H1 (cell line): ENCODE measurements around the gene GAPDHS. TPM values are rescaled to one million over a fixed set of nuclear protein-coding genes. Genes with fewer than 3 reads are reported as not detected.

Source experiments
- CTCF ChIA-PET: fragments of 300-600 bp; sonication (Branson Sonifier 250); formaldehyde crosslinking; loops from one replicate; lab custom pipeline; 2021; ENCODE audit not compliant: partially characterized antibody; lab: Charles Lee
- POLR2A ChIA-PET: fragments of 300-600 bp; sonication (Branson Sonifier 250); formaldehyde crosslinking; loops from one replicate; lab custom pipeline; 2021; ENCODE audit warnings: inconsistent platforms; ENCODE audit not compliant: partially characterized antibody; lab: Charles Lee
- DNase-seq, 2 experiments: peaks; one replicate each; pipeline versions ENCODE4 v3.0.0 to v3.0.0-alpha.2; 2010 to 2022; ENCODE audit warnings: low spot score in 2 of 2, low read depth in 1 of 2, mixed read lengths in 1 of 2
- FAIRE-seq: peaks from 2 replicates; lab custom pipeline; 2011; peaks lifted over from hg19 to GRCh38; lab: Jason Lieb, UNC
- H2AFZ ChIP-seq: 2 replicates; pipeline ENCODE4 v1.8.1; 2012; ENCODE audit warnings: low read length, inconsistent platforms
- H2AK5ac ChIP-seq: 2 replicates; pipeline ENCODE4 v1.6.1; 2013; ENCODE audit warnings: low read depth, low read length
- H2BK120ac ChIP-seq: replicated peaks from 2 replicates; pipeline ENCODE3; 2013; ENCODE audit warnings: low read depth, low read length, inconsistent platforms
- H2BK12ac ChIP-seq: 2 replicates; pipeline ENCODE4 v1.6.1; 2013; ENCODE audit warnings: low read depth, low read length
- H2BK15ac ChIP-seq: 2 replicates; pipeline ENCODE4 v1.6.1; 2013; ENCODE audit warnings: low read length
- H2BK20ac ChIP-seq: 2 replicates; pipeline ENCODE4 v1.6.1; 2013; ENCODE audit warnings: low read length
- H2BK5ac ChIP-seq: 2 replicates; pipeline ENCODE4 v1.6.1; 2013; ENCODE audit warnings: low read depth, low read length
- H3K14ac ChIP-seq: 2 replicates; pipeline ENCODE4 v1.6.1; 2013; ENCODE audit warnings: inconsistent platforms; ENCODE audit not compliant: insufficient read length
- H3K18ac ChIP-seq: 2 replicates; pipeline ENCODE4 v1.6.1; 2013; ENCODE audit warnings: low read length; ENCODE audit errors: extremely low read depth
- H3K23ac ChIP-seq: 2 replicates; pipeline ENCODE4 v1.6.1; 2013; ENCODE audit warnings: inconsistent platforms; ENCODE audit not compliant: insufficient read length
- H3K23me2 ChIP-seq: 2 replicates; pipeline ENCODE4 v1.6.1; 2013; ENCODE audit warnings: low read depth, low read length
- H3K27ac ChIP-seq: 2 replicates; pipeline ENCODE4 v1.6.1; 2011; ENCODE audit warnings: low read depth, low read length, inconsistent platforms
- H3K27me3 ChIP-seq, 4 experiments: replicated peaks in 1 of 4; 1 replicate in 1 of 4; 2 replicates in 3 of 4; pipeline versions ENCODE4 v1.6.1 to v1.8.1; 2011 to 2013; ENCODE audit warnings: low read length in 3 of 4, mild to moderate bottlenecking in 3 of 4, inconsistent platforms in 2 of 4, mixed read lengths in 2 of 4, moderate library complexity in 1 of 4; ENCODE audit not compliant: control insufficient read depth in 3 of 4, insufficient read depth in 3 of 4; ENCODE audit errors: extremely low read depth in 1 of 4
- H3K36me3 ChIP-seq, 4 experiments: 2 replicates each; pipeline versions ENCODE4 v1.6.1 to v1.8.1; 2011 to 2013; ENCODE audit warnings: mild to moderate bottlenecking in 4 of 4, low read length in 3 of 4, moderate library complexity in 2 of 4, control low read depth in 1 of 4, inconsistent platforms in 1 of 4; ENCODE audit not compliant: insufficient read depth in 4 of 4, control insufficient read depth in 2 of 4
- H3K4ac ChIP-seq: replicated peaks from 2 replicates; pipeline ENCODE3; 2013; ENCODE audit warnings: low read length, low read depth, mixed read lengths, inconsistent platforms; ENCODE audit not compliant: insufficient read length
- H3K4me1 ChIP-seq, 4 experiments: replicated peaks in 1 of 4; 1 replicate in 1 of 4; 2 replicates in 3 of 4; pipeline versions ENCODE4 v1.6.1 to v1.8.1; 2011 to 2013; ENCODE audit warnings: low read length in 3 of 4, inconsistent platforms in 2 of 4, mixed read lengths in 1 of 4; ENCODE audit not compliant: insufficient read depth in 4 of 4, control insufficient read depth in 3 of 4
- H3K4me2 ChIP-seq, 2 experiments: 2 replicates each; pipeline versions ENCODE4 v1.6.1 to v1.8.1; 2011 to 2013; ENCODE audit warnings: low read depth in 2 of 2, low read length in 2 of 2, control low read depth in 1 of 2, inconsistent platforms in 1 of 2, mild to moderate bottlenecking in 1 of 2; ENCODE audit not compliant: insufficient read depth in 1 of 2
- H3K4me3 ChIP-seq, 4 experiments: fragments of 200-600, 300-600 bp in 1 of 4; sonication (generic), shearing (Covaris generic), sonication (Bioruptor Twin) in 1 of 4; 2 replicates each; pipeline versions ENCODE4 v1.5.1 to v1.8.1; 2011 to 2016; ENCODE audit warnings: low read length in 4 of 4, low read depth in 3 of 4, control low read depth in 2 of 4, inconsistent platforms in 2 of 4, mild to moderate bottlenecking in 2 of 4, mixed read lengths in 1 of 4, moderate library complexity in 1 of 4; ENCODE audit not compliant: insufficient read depth in 2 of 4; ENCODE audit errors: extremely low read depth in 1 of 4
- H3K56ac ChIP-seq: replicated peaks from 2 replicates; pipeline ENCODE3; 2013; ENCODE audit warnings: low read depth, mild to moderate bottlenecking, mixed read lengths, low read length, inconsistent platforms; ENCODE audit not compliant: insufficient read length
- H3K79me1 ChIP-seq: 2 replicates; pipeline ENCODE4 v1.6.1; 2013; ENCODE audit warnings: low read depth, low read length, control low read depth
- H3K79me2 ChIP-seq, 2 experiments: 2 replicates each; pipeline versions ENCODE4 v1.6.1 to v1.8.1; 2012 to 2013; ENCODE audit warnings: low read length in 2 of 2, mild to moderate bottlenecking in 2 of 2, inconsistent platforms in 1 of 2; ENCODE audit not compliant: insufficient read depth in 2 of 2, control insufficient read depth in 1 of 2
- H3K9ac ChIP-seq, 4 experiments: replicated peaks in 1 of 4; 1 replicate in 1 of 4; 2 replicates in 3 of 4; pipeline versions ENCODE4 v1.6.1 to v1.8.1; 2011 to 2013; ENCODE audit warnings: low read depth in 3 of 4, low read length in 3 of 4, control low read depth in 2 of 4, mild to moderate bottlenecking in 2 of 4, moderate library complexity in 2 of 4, inconsistent platforms in 1 of 4; ENCODE audit errors: extremely low read depth in 1 of 4
- H3K9me3 ChIP-seq, 2 experiments: 2 replicates each; pipeline versions ENCODE4 v1.6.1 to v1.8.1; 2012 to 2013; ENCODE audit warnings: mild to moderate bottlenecking in 2 of 2, moderate library complexity in 2 of 2, control low read depth in 1 of 2, inconsistent platforms in 1 of 2, low read depth in 1 of 2, low read length in 1 of 2, mixed read lengths in 1 of 2; ENCODE audit not compliant: insufficient read depth in 2 of 2
- H4K20me1 ChIP-seq, 2 experiments: replicated peaks in 1 of 2; 2 replicates each; pipeline versions ENCODE3 to v1.8.1; 2011 to 2013; ENCODE audit warnings: inconsistent platforms in 2 of 2, low read length in 2 of 2, mild to moderate bottlenecking in 1 of 2; ENCODE audit not compliant: insufficient read depth in 2 of 2, control insufficient read depth in 1 of 2
- H4K5ac ChIP-seq: 2 replicates; pipeline ENCODE4 v1.6.1; 2013; ENCODE audit warnings: low read length, low read depth, mixed read lengths, inconsistent platforms; ENCODE audit not compliant: insufficient read length
- H4K8ac ChIP-seq: 2 replicates; pipeline ENCODE4 v1.8.0; 2013; ENCODE audit warnings: mild to moderate bottlenecking, moderate library complexity, low read length, inconsistent platforms; ENCODE audit not compliant: insufficient read depth; ENCODE audit errors: extremely low read depth
- H4K91ac ChIP-seq: replicated peaks from 2 replicates; pipeline ENCODE3; 2013; ENCODE audit warnings: low read length, mixed read lengths, inconsistent platforms; ENCODE audit not compliant: insufficient read length
- ATF3 ChIP-seq: IDR thresholded peaks from 2 replicates; pipeline ENCODE4 v1.6.1; 2011; ENCODE audit warnings: low read depth, mild to moderate bottlenecking, low read length; ENCODE audit not compliant: insufficient read depth
- BACH1 ChIP-seq: IDR thresholded peaks from 2 replicates; pipeline ENCODE4 v1.6.1; 2012; ENCODE audit warnings: low read length, improper control_type of control experiment
- BCL11A ChIP-seq, 2 experiments: IDR thresholded peaks; one replicate each; pipeline ENCODE4 v1.6.1; 2011; ENCODE audit warnings: low read depth in 2 of 2, low read length in 2 of 2, mild to moderate bottlenecking in 2 of 2
- BRCA1 ChIP-seq: IDR thresholded peaks from 2 replicates; pipeline ENCODE4 v1.6.1; 2012; ENCODE audit warnings: low read depth, low read length, improper control_type of control experiment
- EZH2 ChIP-seq: fragments of 200-600 bp; sonication (generic); IDR thresholded peaks from 2 replicates; pipeline ENCODE4 v1.7.1; 2012; ENCODE audit warnings: low read depth, mild to moderate bottlenecking, moderate library complexity, low read length, inconsistent platforms; ENCODE audit not compliant: severe bottlenecking
- FOSL1 ChIP-seq: IDR thresholded peaks from 2 replicates; pipeline ENCODE4 v1.6.1; 2011; ENCODE audit warnings: mild to moderate bottlenecking, low read depth, low read length, moderate library complexity; ENCODE audit not compliant: insufficient read depth
- HDAC2 ChIP-seq, 2 experiments: fragments of 300-600 bp in 1 of 2; sonication (generic) in 1 of 2; IDR thresholded peaks; 2 replicates each; pipeline ENCODE4 v1.6.1; 2011 to 2012; ENCODE audit warnings: low read depth in 2 of 2, low read length in 2 of 2, mild to moderate bottlenecking in 2 of 2, moderate library complexity in 2 of 2, borderline replicate concordance in 1 of 2, inconsistent platforms in 1 of 2
- JUN ChIP-seq: IDR thresholded peaks from 2 replicates; pipeline ENCODE4 v1.6.1; 2011; ENCODE audit warnings: low read depth, mild to moderate bottlenecking, improper control_type of control experiment, low read length
- KDM1A ChIP-seq: fragments of 200-600, 300-600 bp; sonication (generic); IDR thresholded peaks from 2 replicates; pipeline ENCODE4 v1.7.1; 2016; ENCODE audit warnings: mild to moderate bottlenecking, low read length, borderline replicate concordance
- KDM5A ChIP-seq: fragments of 200-600 bp; IDR thresholded peaks from 2 replicates; pipeline ENCODE4 v1.7.1; 2012; ENCODE audit warnings: mild to moderate bottlenecking, low read length, inconsistent platforms, mixed read lengths
- SIRT6 ChIP-seq: IDR thresholded peaks from one replicate; pipeline ENCODE4 v1.7.1; 2012; ENCODE audit warnings: low read length, inconsistent platforms
- SP1 ChIP-seq: IDR thresholded peaks from 2 replicates; pipeline ENCODE4 v1.6.1; 2011; ENCODE audit warnings: low read depth, low read length
- SUZ12 ChIP-seq: fragments of 200-600 bp; sonication (generic); IDR thresholded peaks from 2 replicates; pipeline ENCODE4 v1.6.1; 2012; ENCODE audit warnings: mild to moderate bottlenecking, inconsistent platforms, low read length, moderate library complexity, mixed read lengths
- TCF12 ChIP-seq: IDR thresholded peaks from 2 replicates; pipeline ENCODE4 v1.6.1; 2011; ENCODE audit warnings: low read depth, mild to moderate bottlenecking, low read length
- WGBS, 2 experiments: shearing (Covaris generic) in 1 of 2; methylation state at CpG; one replicate each; pipeline versions ENCODE4 v1.1.6 to v1.1.7; 2013 to 2015; ENCODE audit warnings: low lambda C conversion rate in 2 of 2, mixed read lengths in 2 of 2, inconsistent platforms in 1 of 2, low coverage in 1 of 2, missing lambda C conversion rate in 1 of 2; ENCODE audit not compliant: insufficient replicate concordance in 2 of 2, insufficient coverage in 1 of 2, insufficient read length in 1 of 2; ENCODE audit errors: extremely low coverage in 1 of 2, missing lambda C conversion rate in 1 of 2; 5-methylcytosine and 5-hydroxymethylcytosine counted together
- polyA plus RNA-seq, 7 experiments: library from polyadenylated mRNA; depleted of rRNA in 3 of 7; stranded (reverse) in 5 of 7; unstranded in 2 of 7; fragments of >200 nt in 5 of 7; fragments of 200-250 nt in 2 of 7; gene quantifications; 1 replicate in 5 of 7; 2 replicates in 1 of 7; 4 replicates in 1 of 7; pipeline versions ENCODE4 v1.2.1 to v1.2.3, GENCODE V29; 2011 to 2013; ENCODE audit warnings: missing spikeins in 2 of 7, mixed read lengths in 2 of 7
- total RNA-seq: library from RNA; stranded (reverse); fragmentation: NEBNext Ultra II Directional; extraction: Animal tissue kit (Norgen Biotek cat#: 25700); gene quantifications from 2 replicates; pipeline ENCODE4 v1.2.1, GENCODE V29; 2021

GAPDHS gene
- total and polyA plus RNA-seq, 2 of the 8 experiments (the other 6 are each of a cell fraction or from before 2014, with no cell fraction given), result 0.26 TPM; not detected in 1

GRCh38 chr19:35502751-35503150, 30.5 kb upstream of the GAPDHS start:
- no peaks in the 10 kb centered on the region; a peak in 2 of 7 replicates for H3K4me1 ChIP-seq
- no peaks in the 10 kb centered on the region for H3K27me3 ChIP-seq
- no peaks in the 10 kb centered on the region for H3K9me3 ChIP-seq
- no peak overlapping the region for H2BK5ac ChIP-seq
- H2BK120ac ChIP-seq, result no peak overlapping the region
- H4K5ac ChIP-seq, result no peak overlapping the region
- no peak overlapping the region for H2BK15ac ChIP-seq
- CTCF ChIA-PET, result interaction anchor here (0.6 to 4.7 kb wide), 5 partner anchors 8 to 450 kb away, joined by 3 to 32 read pairs (median 6); partner anchors contain the start of gene DMKN
- POLR2A ChIA-PET, result interaction anchor here (0.7 to 2.6 kb wide), 8 partner anchors 7 to 126 kb away, joined by 3 to 23 read pairs (median 4); partner anchors contain the start of genes DMKN and KRTDAP
- no peak overlapping the region for H3K4ac ChIP-seq
- H4K8ac ChIP-seq, result no peak overlapping the region
- H3K23ac ChIP-seq, result no peak overlapping the region
- H2AFZ ChIP-seq, result no peak overlapping the region
- no peaks in the 10 kb centered on the region; the same call in 1 of the 2 replicates for H3K79me1 ChIP-seq
- H4K91ac ChIP-seq, result no peak overlapping the region
- no peaks in the 10 kb centered on the region for H3K23me2 ChIP-seq
- no peak overlapping the region for H3K56ac ChIP-seq
- no peak overlapping the region for H2BK12ac ChIP-seq
- H3K18ac ChIP-seq, result no peak overlapping the region
- H2BK20ac ChIP-seq, result no peak overlapping the region
- no peak overlapping the region for H3K4me2 ChIP-seq
- no peak for FAIRE-seq
- H3K4me3 ChIP-seq, result no peak overlapping the region
- no peak overlapping the region for H3K9ac ChIP-seq
- no peak overlapping the region for H2AK5ac ChIP-seq
- H3K79me2 ChIP-seq, result peaks cover 0 to 14% of the 10 kb centered on the region in 2 experiments; a peak in 1 of 4 replicates
- no peak overlapping the region for H3K14ac ChIP-seq
- peaks cover 26 to 77% (median 56%) of the 10 kb centered on the region in 4 experiments for H3K36me3 ChIP-seq
- no peak overlapping the region for H3K27ac ChIP-seq
- 87% methylated on average over 4 of the region's 4 CpGs; no CpG with 5 or more reads in 1 of the 2 experiments for WGBS, 2 experiments
- no peak for DNase-seq
- peaks cover 2 to 16% of the 10 kb centered on the region in 2 experiments for H4K20me1 ChIP-seq
- no peak for TF ChIP-seq HDAC2 (IDR thresholded peaks at IDR 0.05; ENCODE audit: borderline replicate concordance in 1 of 2, low read depth in 2 of 2, low read length in 2 of 2)
- no peak for TF ChIP-seq SUZ12
- TF ChIP-seq BCL11A (IDR thresholded peaks at IDR 0.05; ENCODE audit: low read depth in 2 of 2, low read length in 2 of 2), result no peak
- no peak for TF ChIP-seq EZH2
- no peak for TF ChIP-seq BRCA1
- no peak for TF ChIP-seq ATF3
- no peak for TF ChIP-seq TCF12
- TF ChIP-seq FOSL1, result no peak
- TF ChIP-seq BACH1, result no peak
- no peak for TF ChIP-seq JUN
- no peak for TF ChIP-seq KDM5A
- no peak for TF ChIP-seq KDM1A
- TF ChIP-seq SP1, result no peak
- TF ChIP-seq SIRT6, result no peak
